ENCODE measurements around the gene TMEM52B.

Gene TMEM52B

DNA sequence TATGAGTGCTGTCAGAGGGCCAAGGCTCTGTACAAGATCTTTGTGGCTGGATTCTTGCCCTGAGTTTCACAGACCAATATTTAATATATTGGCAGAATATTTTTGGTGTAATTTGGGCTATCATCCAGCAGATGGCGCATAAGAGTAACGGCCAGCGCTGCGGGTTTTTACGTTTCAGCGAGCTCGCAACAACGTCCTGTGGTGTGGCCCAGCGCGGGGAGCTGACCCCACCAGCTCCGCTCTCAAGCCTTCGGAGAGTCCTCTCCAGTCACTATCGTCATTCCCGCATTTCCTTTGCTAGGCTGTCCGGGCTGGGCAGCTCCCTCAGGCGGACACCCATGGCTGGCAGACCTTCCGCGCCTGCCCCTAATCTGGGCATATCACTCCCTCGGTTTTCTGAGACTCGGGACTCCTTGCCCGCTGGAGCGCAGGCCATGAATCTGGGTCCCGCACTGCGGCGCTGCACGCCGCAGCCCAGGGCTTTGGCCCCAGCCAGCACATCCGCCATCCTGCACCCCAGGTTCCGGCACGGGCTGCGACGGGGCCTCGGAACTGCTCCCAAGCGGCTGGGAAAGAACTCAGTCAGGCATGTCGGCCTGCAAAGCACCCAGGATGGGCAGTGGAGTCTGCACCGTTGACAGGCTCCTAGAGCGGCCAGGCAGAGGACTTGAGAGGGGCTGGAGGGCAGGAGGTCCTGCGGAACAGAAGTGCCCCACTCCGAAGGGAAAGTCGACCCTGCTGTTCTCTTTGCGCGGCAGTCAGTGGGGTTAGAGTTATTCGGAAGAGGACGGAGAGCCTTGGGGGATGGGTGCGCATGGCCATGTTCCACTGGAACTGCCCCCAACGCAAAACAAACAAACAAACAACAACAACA lies 25.3 kb upstream of the TMEM52B start:
- peaks cover 5 to 6% of the 10 kb centered on the region in 2 donors for H3K27me3 ChIP-seq (ENCODE audit: control insufficient read depth in 2 of 2, insufficient read depth in 2 of 2, low read length in 2 of 2)
- peak overlapping the region; percentile 14 to 58 for H3K27ac ChIP-seq (ENCODE audit: low read depth in 2 of 2, low read length in 2 of 2)
- peak overlapping the region; percentile 68 to 83 for H3K4me3 ChIP-seq (ENCODE audit: low read length in 2 of 2)
- peak overlapping the region; percentile 70 to 86 for H3K9ac ChIP-seq (ENCODE audit: low read depth in 1 of 2, low read length in 2 of 2)
- no peaks in the 10 kb centered on the region for H3K9me3 ChIP-seq (ENCODE audit: control insufficient read depth in 2 of 2, low read length in 2 of 2)
- no peaks in the 10 kb centered on the region for H3K36me3 ChIP-seq (ENCODE audit: control insufficient read depth in 2 of 2, insufficient read depth in 2 of 2, low read length in 2 of 2)
- H3K4me1 ChIP-seq (ENCODE audit: control insufficient read depth in 2 of 2, insufficient read depth in 2 of 2, low read length in 2 of 2), result peaks cover 4 to 5% of the 10 kb centered on the region in 2 donors

DNA sequence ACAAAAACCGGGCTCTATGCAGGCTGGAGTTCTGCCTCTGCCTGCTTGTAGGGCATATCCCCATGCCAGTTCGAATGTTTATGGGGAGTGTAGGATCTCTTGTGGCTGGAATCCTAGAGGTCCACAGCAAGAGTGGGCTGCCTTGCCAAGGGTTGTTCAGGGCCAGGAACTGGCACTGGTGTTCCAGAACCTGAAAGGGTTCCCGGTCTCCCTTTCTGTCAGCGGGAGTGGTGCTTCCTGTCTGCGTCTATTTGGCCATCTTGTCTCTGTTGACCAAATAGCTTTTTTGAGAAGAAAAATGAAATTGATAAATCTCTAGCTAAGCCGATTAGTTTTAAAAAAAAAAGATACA lies 24.7 kb upstream of the TMEM52B start:
- Histone ChIP-seq H3K9me3 (ENCODE audit: control insufficient read depth in 2 of 2, low read length in 2 of 2) (no peaks in the 10 kb centered on the region), H3K4me1 (ENCODE audit: control insufficient read depth in 2 of 2, insufficient read depth in 2 of 2, low read length in 2 of 2) (peaks cover 4 to 5% of the 10 kb centered on the region in 2 donors), H3K27me3 (ENCODE audit: control insufficient read depth in 2 of 2, insufficient read depth in 2 of 2, low read length in 2 of 2) (peaks cover 5 to 6% of the 10 kb centered on the region in 2 donors), H3K4me3 (ENCODE audit: low read length in 2 of 2) (peak overlapping the region; percentile 68 to 83), H3K27ac (ENCODE audit: low read depth in 2 of 2, low read length in 2 of 2) (peak overlapping the region in 1 of 2 donors; percentile 21), H3K9ac (ENCODE audit: low read depth in 1 of 2, low read length in 2 of 2) (peak overlapping the region in 1 of 2 donors; percentile 70), H3K36me3 (ENCODE audit: control insufficient read depth in 2 of 2, insufficient read depth in 2 of 2, low read length in 2 of 2) (no peaks in the 10 kb centered on the region)

DNA sequence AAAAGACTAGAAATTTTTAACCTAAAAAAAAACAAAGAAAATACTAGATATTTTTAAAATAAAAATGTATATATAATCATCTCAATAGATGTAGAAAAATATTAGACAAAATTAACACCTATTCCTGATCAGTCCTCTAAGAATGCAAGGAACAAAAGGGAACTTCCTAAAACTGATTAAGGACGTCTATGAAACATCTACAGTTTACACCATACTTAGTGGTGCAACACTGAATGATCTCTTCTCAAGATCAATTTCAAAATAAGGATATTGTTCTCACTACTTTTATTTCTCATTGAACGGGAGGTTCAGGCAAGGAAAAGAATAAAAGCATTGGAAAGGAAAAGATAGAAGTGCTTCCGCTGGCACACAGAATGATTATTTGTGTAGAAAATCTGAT lies 22.9 kb upstream of the TMEM52B start:
- Histone ChIP-seq H3K4me1 (ENCODE audit: control insufficient read depth in 2 of 2, insufficient read depth in 2 of 2, low read length in 2 of 2) (peaks cover 4 to 5% of the 10 kb centered on the region in 2 donors), H3K27ac (ENCODE audit: low read depth in 2 of 2, low read length in 2 of 2) (no peak overlapping the region), H3K36me3 (ENCODE audit: control insufficient read depth in 2 of 2, insufficient read depth in 2 of 2, low read length in 2 of 2) (no peaks in the 10 kb centered on the region), H3K9me3 (ENCODE audit: control insufficient read depth in 2 of 2, low read length in 2 of 2) (no peaks in the 10 kb centered on the region), H3K27me3 (ENCODE audit: control insufficient read depth in 2 of 2, insufficient read depth in 2 of 2, low read length in 2 of 2) (peaks cover 5 to 6% of the 10 kb centered on the region in 2 donors), H3K4me3 (ENCODE audit: low read length in 2 of 2) (no peak overlapping the region), H3K9ac (ENCODE audit: low read depth in 1 of 2, low read length in 2 of 2) (no peak overlapping the region)

DNA sequence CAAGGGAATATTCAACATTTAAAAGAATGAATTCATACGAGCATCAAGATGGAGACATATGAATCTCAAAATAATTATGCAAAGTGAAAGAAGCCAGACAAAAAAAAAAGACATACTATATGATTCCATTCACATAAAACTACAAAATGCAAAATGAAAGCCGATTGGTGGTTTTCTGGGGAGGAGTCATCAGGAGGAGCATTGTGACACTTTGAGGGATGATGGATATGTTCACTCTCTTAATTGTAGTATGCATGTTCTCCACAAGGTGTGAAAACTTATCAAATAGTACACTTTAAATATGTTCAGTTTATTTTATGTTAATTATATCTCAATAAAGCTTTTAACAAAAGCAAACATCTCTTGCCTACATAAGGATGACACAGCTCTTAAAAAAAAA lies 20.4 kb upstream of the TMEM52B start:
- H3K27me3 ChIP-seq (ENCODE audit: control insufficient read depth in 2 of 2, insufficient read depth in 2 of 2, low read length in 2 of 2), result peaks cover 5 to 6% of the 10 kb centered on the region in 2 donors
- H3K27ac ChIP-seq (ENCODE audit: low read depth in 2 of 2, low read length in 2 of 2), result no peak overlapping the region
- no peak overlapping the region for H3K4me3 ChIP-seq (ENCODE audit: low read length in 2 of 2)
- no peaks in the 10 kb centered on the region for H3K36me3 ChIP-seq (ENCODE audit: control insufficient read depth in 2 of 2, insufficient read depth in 2 of 2, low read length in 2 of 2)
- no peak overlapping the region for H3K9ac ChIP-seq (ENCODE audit: low read depth in 1 of 2, low read length in 2 of 2)
- H3K9me3 ChIP-seq (ENCODE audit: control insufficient read depth in 2 of 2, low read length in 2 of 2), result no peaks in the 10 kb centered on the region
- peaks cover 4 to 5% of the 10 kb centered on the region in 2 donors for H3K4me1 ChIP-seq (ENCODE audit: control insufficient read depth in 2 of 2, insufficient read depth in 2 of 2, low read length in 2 of 2)

DNA sequence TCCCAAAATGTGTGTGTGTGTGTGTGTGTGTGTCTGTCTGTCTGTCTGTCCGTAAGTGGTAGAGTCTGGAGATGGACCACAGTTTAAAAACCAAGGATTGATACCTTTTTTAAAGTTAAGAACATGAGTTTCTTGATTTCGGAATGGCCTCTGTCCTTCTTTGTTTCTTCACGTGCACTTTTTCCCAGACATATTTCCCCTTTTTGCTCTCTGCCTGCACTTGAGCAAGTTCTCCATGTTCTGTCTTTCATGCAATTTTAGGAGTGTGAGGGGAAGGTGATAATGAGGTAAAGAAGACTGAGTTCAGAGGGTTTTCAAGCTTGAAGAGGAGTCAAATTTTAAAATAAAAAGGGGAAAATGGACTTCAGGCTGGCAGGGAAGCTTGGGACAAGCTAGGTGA lies 19.6 kb upstream of the TMEM52B start:
- Histone ChIP-seq H3K9ac (ENCODE audit: low read depth in 1 of 2, low read length in 2 of 2) (no peak overlapping the region), H3K27me3 (ENCODE audit: control insufficient read depth in 2 of 2, insufficient read depth in 2 of 2, low read length in 2 of 2) (no peaks in the 10 kb centered on the region), H3K4me3 (ENCODE audit: low read length in 2 of 2) (no peak overlapping the region), H3K4me1 (ENCODE audit: control insufficient read depth in 2 of 2, insufficient read depth in 2 of 2, low read length in 2 of 2) (no peaks in the 10 kb centered on the region), H3K36me3 (ENCODE audit: control insufficient read depth in 2 of 2, insufficient read depth in 2 of 2, low read length in 2 of 2) (no peaks in the 10 kb centered on the region), H3K27ac (ENCODE audit: low read depth in 2 of 2, low read length in 2 of 2) (no peak overlapping the region), H3K9me3 (ENCODE audit: control insufficient read depth in 2 of 2, low read length in 2 of 2) (no peaks in the 10 kb centered on the region)

DNA sequence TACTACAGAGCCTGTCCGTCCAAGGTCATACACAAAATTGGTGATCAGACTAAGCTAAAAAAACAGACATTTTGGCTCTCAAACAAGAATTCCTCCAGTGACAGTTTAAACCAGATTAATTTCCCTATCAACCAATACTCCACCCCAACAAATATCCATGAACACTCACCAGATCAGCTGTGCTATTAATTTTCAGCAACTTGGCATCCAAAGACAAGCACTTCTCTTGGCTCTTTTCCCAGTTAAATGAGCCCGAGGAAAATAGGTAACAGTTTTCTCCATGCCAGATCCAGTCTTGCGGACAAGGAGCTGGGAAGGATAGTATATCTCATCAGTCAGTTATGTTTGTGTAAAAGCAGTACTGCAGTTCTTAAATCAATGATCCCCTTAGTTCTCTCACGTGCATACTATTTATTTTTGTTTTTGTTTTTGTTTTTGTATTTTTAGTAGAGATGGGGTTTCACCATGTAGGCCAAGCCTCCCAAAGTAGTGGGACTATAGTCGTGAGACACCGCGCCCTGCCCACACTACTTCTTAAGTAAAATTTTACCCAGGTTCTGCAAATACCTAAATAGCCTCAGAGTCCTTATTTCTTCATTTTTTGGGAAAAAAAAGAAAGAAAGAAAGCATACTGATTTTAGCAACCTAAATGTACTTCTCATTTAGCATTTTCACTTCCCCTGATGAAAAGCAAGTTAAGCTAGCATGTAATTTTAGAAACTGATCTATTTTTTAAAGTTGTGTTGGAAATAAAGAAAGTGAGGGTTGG lies 18.0 kb upstream of the TMEM52B start:
- Histone ChIP-seq H3K4me3 (ENCODE audit: low read length in 2 of 2) (no peak overlapping the region), H3K4me1 (ENCODE audit: control insufficient read depth in 2 of 2, insufficient read depth in 2 of 2, low read length in 2 of 2) (no peaks in the 10 kb centered on the region), H3K27ac (ENCODE audit: low read depth in 2 of 2, low read length in 2 of 2) (no peak overlapping the region), H3K9me3 (ENCODE audit: control insufficient read depth in 2 of 2, low read length in 2 of 2) (no peaks in the 10 kb centered on the region), H3K9ac (ENCODE audit: low read depth in 1 of 2, low read length in 2 of 2) (no peak overlapping the region), H3K27me3 (ENCODE audit: control insufficient read depth in 2 of 2, insufficient read depth in 2 of 2, low read length in 2 of 2) (no peaks in the 10 kb centered on the region), H3K36me3 (ENCODE audit: control insufficient read depth in 2 of 2, insufficient read depth in 2 of 2, low read length in 2 of 2) (no peaks in the 10 kb centered on the region)

DNA sequence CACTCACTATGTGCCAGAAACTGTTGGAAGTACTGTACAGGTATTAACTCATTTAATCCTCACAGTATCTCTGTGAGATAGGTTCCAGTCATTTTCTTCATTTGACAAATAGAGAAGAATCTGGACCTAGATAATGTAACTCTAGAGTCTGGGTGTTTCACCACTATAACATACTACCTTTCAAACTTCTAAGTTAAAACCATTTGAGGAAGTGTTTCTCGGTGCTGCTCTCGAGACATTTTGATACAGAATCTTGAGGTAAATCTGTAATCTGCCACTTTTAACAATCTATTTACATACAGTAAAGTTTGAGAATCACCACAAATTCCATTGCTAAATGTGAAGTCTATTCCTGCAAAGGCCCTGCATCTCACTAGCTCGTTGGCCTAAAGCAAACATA lies 15.7 kb upstream of the TMEM52B start:
- no peak overlapping the region for H3K27ac ChIP-seq (ENCODE audit: low read depth in 2 of 2, low read length in 2 of 2)
- H3K36me3 ChIP-seq (ENCODE audit: control insufficient read depth in 2 of 2, insufficient read depth in 2 of 2, low read length in 2 of 2), result no peaks in the 10 kb centered on the region
- no peak overlapping the region for H3K9ac ChIP-seq (ENCODE audit: low read depth in 1 of 2, low read length in 2 of 2)
- H3K9me3 ChIP-seq (ENCODE audit: control insufficient read depth in 2 of 2, low read length in 2 of 2), result no peaks in the 10 kb centered on the region
- no peak overlapping the region for H3K4me3 ChIP-seq (ENCODE audit: low read length in 2 of 2)
- H3K4me1 ChIP-seq (ENCODE audit: control insufficient read depth in 2 of 2, insufficient read depth in 2 of 2, low read length in 2 of 2), result no peaks in the 10 kb centered on the region
- no peaks in the 10 kb centered on the region for H3K27me3 ChIP-seq (ENCODE audit: control insufficient read depth in 2 of 2, insufficient read depth in 2 of 2, low read length in 2 of 2)

DNA sequence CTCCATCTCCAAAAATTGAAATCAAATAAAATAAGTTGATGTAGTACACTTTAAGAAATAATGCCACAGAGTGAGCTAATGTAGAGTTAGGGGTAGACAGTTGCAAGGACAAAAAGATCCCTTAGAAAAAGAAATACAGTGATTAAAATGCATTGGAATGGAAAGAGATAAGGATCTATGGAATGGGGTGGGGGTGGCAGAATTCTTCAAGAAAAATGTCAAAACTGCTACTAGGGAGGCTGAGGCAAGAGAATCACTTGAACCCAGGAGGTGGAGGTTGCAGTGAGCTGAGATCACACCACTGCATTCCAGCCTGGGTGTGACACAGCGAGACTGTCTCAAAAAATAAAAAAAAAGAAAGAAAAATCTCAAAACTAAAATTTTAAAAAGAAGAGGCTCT lies 13.4 kb upstream of the TMEM52B start:
- Histone ChIP-seq H3K36me3 (ENCODE audit: control insufficient read depth in 2 of 2, insufficient read depth in 2 of 2, low read length in 2 of 2) (no peaks in the 10 kb centered on the region), H3K9ac (ENCODE audit: low read depth in 1 of 2, low read length in 2 of 2) (no peak overlapping the region), H3K27ac (ENCODE audit: low read depth in 2 of 2, low read length in 2 of 2) (no peak overlapping the region), H3K9me3 (ENCODE audit: control insufficient read depth in 2 of 2, low read length in 2 of 2) (no peaks in the 10 kb centered on the region), H3K4me3 (ENCODE audit: low read length in 2 of 2) (no peak overlapping the region), H3K27me3 (ENCODE audit: control insufficient read depth in 2 of 2, insufficient read depth in 2 of 2, low read length in 2 of 2) (no peaks in the 10 kb centered on the region), H3K4me1 (ENCODE audit: control insufficient read depth in 2 of 2, insufficient read depth in 2 of 2, low read length in 2 of 2) (no peaks in the 10 kb centered on the region)

DNA sequence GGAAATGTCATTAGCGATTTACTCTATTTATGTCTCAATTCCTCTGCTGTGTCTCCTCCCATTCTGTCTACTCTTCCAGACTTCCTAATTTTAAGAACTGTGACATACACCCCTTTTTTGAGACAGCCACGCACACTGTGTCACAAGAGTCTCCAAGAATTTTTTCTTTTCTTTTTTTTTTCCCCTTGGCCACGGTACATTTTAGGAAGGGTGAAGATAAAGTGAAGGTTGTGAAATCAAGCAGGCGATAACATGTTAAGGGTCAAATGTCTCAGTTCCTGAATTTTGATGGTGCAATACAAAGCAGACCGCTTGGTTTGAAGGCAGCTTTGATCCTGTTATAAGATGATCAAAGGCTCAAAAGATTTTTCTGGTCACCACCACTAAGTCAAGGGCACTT lies 11.2 kb upstream of the TMEM52B start:
- no peaks in the 10 kb centered on the region for H3K27me3 ChIP-seq (ENCODE audit: control insufficient read depth in 2 of 2, insufficient read depth in 2 of 2, low read length in 2 of 2)
- H3K9me3 ChIP-seq (ENCODE audit: control insufficient read depth in 2 of 2, low read length in 2 of 2), result no peaks in the 10 kb centered on the region
- no peak overlapping the region for H3K4me3 ChIP-seq (ENCODE audit: low read length in 2 of 2)
- no peak overlapping the region for H3K27ac ChIP-seq (ENCODE audit: low read depth in 2 of 2, low read length in 2 of 2)
- H3K36me3 ChIP-seq (ENCODE audit: control insufficient read depth in 2 of 2, insufficient read depth in 2 of 2, low read length in 2 of 2), result no peaks in the 10 kb centered on the region
- H3K9ac ChIP-seq (ENCODE audit: low read depth in 1 of 2, low read length in 2 of 2), result no peak overlapping the region
- H3K4me1 ChIP-seq (ENCODE audit: control insufficient read depth in 2 of 2, insufficient read depth in 2 of 2, low read length in 2 of 2), result no peaks in the 10 kb centered on the region

DNA sequence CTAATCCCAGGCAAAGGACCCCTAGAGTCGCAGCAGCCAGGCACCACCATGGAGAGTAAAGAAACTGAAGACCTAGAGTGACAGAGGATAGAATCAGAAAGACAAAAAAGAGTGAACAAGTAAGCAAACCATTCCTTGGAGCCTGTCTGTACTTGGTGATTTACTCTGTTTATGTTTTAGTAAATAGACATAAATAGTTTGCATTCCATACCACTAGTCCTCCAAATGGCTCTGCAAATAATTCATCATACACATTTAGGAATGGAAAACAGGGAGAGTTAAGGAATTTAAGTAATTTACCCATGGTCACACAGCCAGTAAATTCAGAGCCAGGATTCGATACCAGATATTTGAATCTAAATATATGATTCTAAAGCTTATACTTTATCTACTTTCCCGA lies 9.7 kb upstream of the TMEM52B start:
- H3K27ac ChIP-seq (ENCODE audit: low read depth in 2 of 2, low read length in 2 of 2), result no peak overlapping the region
- H3K4me1 ChIP-seq (ENCODE audit: control insufficient read depth in 2 of 2, insufficient read depth in 2 of 2, low read length in 2 of 2), result no peaks in the 10 kb centered on the region
- H3K4me3 ChIP-seq (ENCODE audit: low read length in 2 of 2), result no peak overlapping the region
- no peak overlapping the region for H3K9ac ChIP-seq (ENCODE audit: low read depth in 1 of 2, low read length in 2 of 2)
- no peaks in the 10 kb centered on the region for H3K36me3 ChIP-seq (ENCODE audit: control insufficient read depth in 2 of 2, insufficient read depth in 2 of 2, low read length in 2 of 2)
- no peaks in the 10 kb centered on the region for H3K9me3 ChIP-seq (ENCODE audit: control insufficient read depth in 2 of 2, low read length in 2 of 2)
- H3K27me3 ChIP-seq (ENCODE audit: control insufficient read depth in 2 of 2, insufficient read depth in 2 of 2, low read length in 2 of 2), result no peaks in the 10 kb centered on the region

Measured in mucosa of rectum (tissue), 2 donors.